Neuronal stem cell (in vitro differentiated cells): ENCODE data around the gene TACC2.
"Not testable (repeated sequence)": the region's sequence is repeated elsewhere in the genome, so short reads cannot be mapped to it uniquely, and the experiment has no call there.

ENCODE experiments used
- DNase-seq: peaks from one replicate; pipeline ENCODE4 v3.0.0-alpha.2; 2013; ENCODE audit warnings: low spot score
- H2AFZ ChIP-seq: one replicate; pipeline ENCODE4 v1.6.1; 2013; ENCODE audit warnings: mild to moderate bottlenecking, low read length, inconsistent platforms
- H2AK5ac ChIP-seq: 2 replicates; pipeline ENCODE4 v1.6.1; 2013; ENCODE audit warnings: low read depth, mild to moderate bottlenecking, inconsistent platforms, low read length, moderate library complexity, mixed read lengths
- H2BK120ac ChIP-seq: 2 replicates; pipeline ENCODE4 v1.6.1; 2013; ENCODE audit warnings: low read depth, mild to moderate bottlenecking, inconsistent platforms, low read length, moderate library complexity, mixed read lengths
- H2BK12ac ChIP-seq: one replicate; pipeline ENCODE4 v1.6.1; 2013; ENCODE audit warnings: low read length, inconsistent platforms
- H2BK15ac ChIP-seq: 2 replicates; pipeline ENCODE4 v1.6.1; 2013; ENCODE audit warnings: mild to moderate bottlenecking, low read length, inconsistent platforms, mixed read lengths
- H2BK5ac ChIP-seq: one replicate; pipeline ENCODE4 v1.6.1; 2013; ENCODE audit warnings: inconsistent platforms, mild to moderate bottlenecking, low read length, moderate library complexity
- H3K14ac ChIP-seq: one replicate; pipeline ENCODE4 v1.6.1; 2013; ENCODE audit warnings: low read length, inconsistent platforms
- H3K18ac ChIP-seq: 2 replicates; pipeline ENCODE4 v1.6.1; 2013; ENCODE audit warnings: low read length, inconsistent platforms
- H3K23ac ChIP-seq: 2 replicates; pipeline ENCODE4 v1.6.1; 2013; ENCODE audit warnings: low read depth, mild to moderate bottlenecking, mixed read lengths, low read length, inconsistent platforms; ENCODE audit not compliant: poor library complexity
- H3K27ac ChIP-seq: replicated peaks from 3 replicates; pipeline ENCODE4 v1.5.1; 2013; ENCODE audit warnings: low read length, inconsistent platforms
- H3K27me3 ChIP-seq, 3 experiments: 2 replicates each; pipeline ENCODE4 v1.6.1; 2013; ENCODE audit warnings: low read length in 3 of 3, mild to moderate bottlenecking in 2 of 3, inconsistent platforms in 1 of 3, low read depth in 1 of 3, mixed read lengths in 1 of 3, moderate library complexity in 1 of 3; ENCODE audit not compliant: control insufficient read depth in 3 of 3, insufficient read depth in 3 of 3
- H3K36me3 ChIP-seq, 2 donors: replicated peaks in 1 of 2; 2 replicates each; pipeline ENCODE4 v1.6.1; 2013; ENCODE audit warnings: low read length in 2 of 2; ENCODE audit not compliant: control insufficient read depth in 2 of 2, insufficient read depth in 2 of 2
- H3K4ac ChIP-seq: 2 replicates; pipeline ENCODE4 v1.6.1; 2013; ENCODE audit warnings: inconsistent platforms, mild to moderate bottlenecking, low read length, moderate library complexity
- H3K4me1 ChIP-seq, 2 donors: 1 replicate in 1 of 2; 2 replicates in 1 of 2; pipeline ENCODE4 v1.6.1; 2013; ENCODE audit warnings: low read length in 2 of 2, low read depth in 1 of 2; ENCODE audit not compliant: control insufficient read depth in 2 of 2, insufficient read depth in 1 of 2
- H3K4me2 ChIP-seq: one replicate; pipeline ENCODE4 v1.6.1; 2013; ENCODE audit warnings: mild to moderate bottlenecking, low read length, inconsistent platforms; ENCODE audit not compliant: insufficient read depth, poor library complexity, severe bottlenecking
- H3K4me3 ChIP-seq, 2 donors: 2 replicates each; pipeline ENCODE4 v1.5.1; 2013; ENCODE audit warnings: low read length in 2 of 2, mild to moderate bottlenecking in 2 of 2, inconsistent platforms in 1 of 2, moderate library complexity in 1 of 2
- H3K79me1 ChIP-seq: one replicate; pipeline ENCODE4 v1.6.1; 2013; ENCODE audit warnings: low read depth, mild to moderate bottlenecking, inconsistent platforms, low read length, moderate library complexity
- H3K9ac ChIP-seq: one replicate; pipeline ENCODE4 v1.6.1; 2013; ENCODE audit warnings: mild to moderate bottlenecking, low read depth, low read length, inconsistent platforms; ENCODE audit not compliant: poor library complexity
- H3K9me3 ChIP-seq, 2 donors: replicated peaks in 1 of 2; 2 replicates each; pipeline versions ENCODE3 to v1.6.1; 2013; ENCODE audit warnings: low read length in 2 of 2, mild to moderate bottlenecking in 2 of 2, inconsistent platforms in 1 of 2, low read depth in 1 of 2, mixed read lengths in 1 of 2, moderate library complexity in 1 of 2; ENCODE audit not compliant: control insufficient read depth in 2 of 2, insufficient read depth in 1 of 2
- H4K8ac ChIP-seq: one replicate; pipeline ENCODE4 v1.6.1; 2013; ENCODE audit warnings: low read depth, mild to moderate bottlenecking, inconsistent platforms, low read length, moderate library complexity
- H4K91ac ChIP-seq: one replicate; pipeline ENCODE4 v1.6.1; 2013; ENCODE audit warnings: low read length, low read depth, mild to moderate bottlenecking, inconsistent platforms; ENCODE audit not compliant: poor library complexity
- WGBS, 2 donors: extraction: QIAGEN DNeasy Blood & Tissue Kit; methylation state at CpG; one replicate each; pipeline ENCODE4 v1.1.7; 2013; ENCODE audit warnings: missing lambda C conversion rate in 2 of 2, mixed read lengths in 1 of 2; ENCODE audit not compliant: insufficient read length in 2 of 2, insufficient replicate concordance in 1 of 2; ENCODE audit errors: extremely low coverage in 2 of 2; 5-methylcytosine and 5-hydroxymethylcytosine counted together

The TACC2 gene

GRCh38 chr10:121969086-121969485, 19.9 kb upstream of the TACC2 start:
- H2BK15ac ChIP-seq, H3K27ac ChIP-seq, H3K4me1 ChIP-seq, H3K14ac ChIP-seq, H3K27me3 ChIP-seq, H3K4ac ChIP-seq, H2BK5ac ChIP-seq, H3K23ac ChIP-seq, H3K18ac ChIP-seq, H3K4me2 ChIP-seq, H4K8ac ChIP-seq, H3K9me3 ChIP-seq, H3K4me3 ChIP-seq, H3K79me1 ChIP-seq, H2BK120ac ChIP-seq, H2BK12ac ChIP-seq, DNase-seq, H2AK5ac ChIP-seq, H4K91ac ChIP-seq, H2AFZ ChIP-seq, H3K9ac ChIP-seq: not testable (repeated sequence)
- no CpG with 5 or more reads among the region's 8 CpGs for WGBS, 2 donors
- peaks cover 22 to 89% of the 10 kb centered on the region in 2 donors for H3K36me3 ChIP-seq

GRCh38 chr10:121974019-121974534, 14.9 kb upstream of the TACC2 start:
- no peaks in the 10 kb centered on the region for H3K27me3 ChIP-seq
- H3K4me2 ChIP-seq = peak overlapping the region; percentile 87
- H2BK12ac ChIP-seq = no peak overlapping the region
- H3K4ac ChIP-seq = no peak overlapping the region
- H2BK120ac ChIP-seq = no peak overlapping the region
- H4K8ac ChIP-seq = no peak overlapping the region
- peaks cover 8 to 15% of the 10 kb centered on the region in 2 donors for H3K9me3 ChIP-seq
- H3K4me1 ChIP-seq = peaks cover 5 to 8% of the 10 kb centered on the region in 2 donors
- no peak overlapping the region for H2BK15ac ChIP-seq
- peak overlapping the region; percentile 92 to 99 for H3K4me3 ChIP-seq
- no peak overlapping the region for H4K91ac ChIP-seq
- H3K18ac ChIP-seq = peak overlapping the region; percentile 61
- H3K23ac ChIP-seq = no peak overlapping the region
- peak; percentile 4 for DNase-seq
- peak overlapping the region; percentile 86 for H3K9ac ChIP-seq
- H3K14ac ChIP-seq = no peak overlapping the region
- H3K36me3 ChIP-seq = peaks cover 5 to 41% of the 10 kb centered on the region in 2 donors
- no peak overlapping the region for H2AK5ac ChIP-seq
- no peaks in the 10 kb centered on the region for H3K79me1 ChIP-seq
- H3K27ac ChIP-seq = peak overlapping the region; percentile 94
- H2BK5ac ChIP-seq = peak overlapping the region; percentile 96
- H2AFZ ChIP-seq = peak overlapping the region; percentile 99
- no CpG with 5 or more reads among the region's 21 CpGs for WGBS, 2 donors

- H3K79me1 ChIP-seq = no peaks in the 10 kb centered on the region
- H3K27ac ChIP-seq = peak within 1 kb of the TSS; percentile 94
- H2BK12ac ChIP-seq = no peak within 1 kb of the TSS
- H3K14ac ChIP-seq = peak within 1 kb of the TSS; percentile 84
- H2AK5ac ChIP-seq = peak within 1 kb of the TSS; percentile 95
- no peaks in the 10 kb centered on the region for H3K27me3 ChIP-seq
- peak; percentile 65 for DNase-seq
- H2AFZ ChIP-seq = peak within 1 kb of the TSS; percentile 99
- peak within 1 kb of the TSS; percentile 96 for H2BK5ac ChIP-seq
- H4K91ac ChIP-seq = peak within 1 kb of the TSS; percentile 61
- H3K36me3 ChIP-seq = peaks cover 3 to 35% of the 10 kb centered on the region in 2 donors
- peak within 1 kb of the TSS; percentile 99 for H3K4ac ChIP-seq
- H3K4me3 ChIP-seq = peak within 1 kb of the TSS; percentile 92 to 99
- peak within 1 kb of the TSS; percentile 89 for H3K23ac ChIP-seq
- peak within 1 kb of the TSS; percentile 97 for H3K18ac ChIP-seq
- H3K4me2 ChIP-seq = peak within 1 kb of the TSS; percentile 87
- no peak within 1 kb of the TSS for H4K8ac ChIP-seq
- peak within 1 kb of the TSS; percentile 86 for H3K9ac ChIP-seq
- H3K4me1 ChIP-seq = peaks cover 5 to 8% of the 10 kb centered on the region in 2 donors
- WGBS, 2 donors = no CpG with 5 or more reads among the region's 101 CpGs
- peak within 1 kb of the TSS; percentile 17 for H2BK120ac ChIP-seq
- peak within 1 kb of the TSS; percentile 72 for H2BK15ac ChIP-seq
- H3K9me3 ChIP-seq = peaks cover 8 to 15% of the 10 kb centered on the region in 2 donors
Measured at GRCh38 chr10:121974535-121975294, 14.2 kb upstream of the TACC2 start, which contains the start of gene NSMCE4A. TSS of gene NSMCE4A (minus strand) at chr10:121975217. CDS start at chr10:121975165, 52 bp downstream.
